ENCODE results near the gene CPZ. TPM values are rescaled to one million over a fixed set of nuclear protein-coding genes. Genes with fewer than 3 reads are reported as not detected.

The CPZ gene
- total RNA-seq, 1 donor from 2014 or later = 32.8 TPM

- Mint-ChIP-seq H3K4me1 (no peaks in the 10 kb centered on the region), H3K27me3 (ENCODE audit: low read depth) (peaks cover 21% of the 10 kb centered on the region), H3K36me3 (no peaks in the 10 kb centered on the region), H3K4me3 (no peak overlapping the region), H3K27ac (no peak overlapping the region), H3K9me3 (no peaks in the 10 kb centered on the region)
- peak; percentile 6 to 14 for DNase-seq (ENCODE audit: low spot score in 2 of 2, unreplicated experiment in 2 of 2)
- no peak for TF ChIP-seq CTCF (IDR thresholded peaks at IDR 0.05; ENCODE audit: unreplicated experiment)
Observed at GRCh38 chr4:8648296-8648695, 55.7 kb downstream of the CPZ start.

- no peaks in the 10 kb centered on the region for H3K9me3 Mint-ChIP-seq
- peaks cover 21% of the 10 kb centered on the region for H3K27me3 Mint-ChIP-seq (ENCODE audit: low read depth)
- H3K27ac Mint-ChIP-seq = no peak overlapping the region
- H3K36me3 Mint-ChIP-seq = no peaks in the 10 kb centered on the region
- no peak for TF ChIP-seq CTCF (IDR thresholded peaks at IDR 0.05; ENCODE audit: unreplicated experiment)
- H3K4me1 Mint-ChIP-seq = no peaks in the 10 kb centered on the region
- H3K4me3 Mint-ChIP-seq = no peak overlapping the region
- peak; percentile 3 to 29 for DNase-seq (ENCODE audit: low spot score in 2 of 2, unreplicated experiment in 2 of 2)
Observed at GRCh38 chr4:8648816-8649630, 56.5 kb downstream of the CPZ start.

- Mint-ChIP-seq H3K27ac (no peak overlapping the region), H3K36me3 (no peaks in the 10 kb centered on the region), H3K9me3 (peaks cover 4% of the 10 kb centered on the region), H3K4me3 (no peak overlapping the region), H3K4me1 (no peaks in the 10 kb centered on the region), H3K27me3 (ENCODE audit: low read depth) (peaks cover 26% of the 10 kb centered on the region)
- peak; percentile 8 to 21 for DNase-seq (ENCODE audit: low spot score in 2 of 2, unreplicated experiment in 2 of 2)
- no peak for TF ChIP-seq CTCF (IDR thresholded peaks at IDR 0.05; ENCODE audit: unreplicated experiment)
Observed at GRCh38 chr4:8649631-8650361, 57.2 kb downstream of the CPZ start.

GRCh38 chr4:8651661-8652180 lies 59.2 kb downstream of the CPZ start:
- Mint-ChIP-seq H3K27me3 (ENCODE audit: low read depth) (peaks cover 37% of the 10 kb centered on the region), H3K27ac (no peak overlapping the region), H3K4me3 (no peak overlapping the region), H3K4me1 (no peaks in the 10 kb centered on the region), H3K9me3 (peaks cover 4% of the 10 kb centered on the region), H3K36me3 (no peaks in the 10 kb centered on the region)
- peak; percentile 14 to 30 for DNase-seq (ENCODE audit: low spot score in 2 of 2, unreplicated experiment in 2 of 2)
- no peak for TF ChIP-seq CTCF (IDR thresholded peaks at IDR 0.05; ENCODE audit: unreplicated experiment)

- peaks cover 4% of the 10 kb centered on the region for H3K9me3 Mint-ChIP-seq
- H3K27ac Mint-ChIP-seq = no peak overlapping the region
- no peak overlapping the region for H3K4me3 Mint-ChIP-seq
- H3K36me3 Mint-ChIP-seq = no peaks in the 10 kb centered on the region
- no peak for TF ChIP-seq CTCF (IDR thresholded peaks at IDR 0.05; ENCODE audit: unreplicated experiment)
- H3K27me3 Mint-ChIP-seq (ENCODE audit: low read depth) = peaks cover 40% of the 10 kb centered on the region
- no peaks in the 10 kb centered on the region for H3K4me1 Mint-ChIP-seq
- DNase-seq (ENCODE audit: low spot score in 2 of 2, unreplicated experiment in 2 of 2) = peak; percentile 8 to 30
Observed at GRCh38 chr4:8652181-8653078, 59.9 kb downstream of the CPZ start.
